Left ventricle myocardium inferior (tissue), 1 donor: ENCODE results near the gene GTPBP2. TPM values are rescaled to one million over a fixed set of nuclear protein-coding genes. Genes with fewer than 3 reads are reported as not detected.
A peak's percentile ranks its signal among the peaks of the same experiment; 100 is the strongest.

ENCODE experiments used
- DNase-seq: peaks from one replicate; pipeline ENCODE4 v3.0.0-alpha.2; 2020
- H3K27ac ChIP-seq: fragments of 200-600 bp; replicated peaks from 2 replicates; pipeline ENCODE4 v1.8.0; 2021
- H3K27me3 ChIP-seq: fragments of 200-600 bp; 2 replicates; pipeline ENCODE4 v1.8.0; 2021; ENCODE audit warnings: low read depth
- H3K36me3 ChIP-seq: fragments of 200-600 bp; 2 replicates; pipeline ENCODE4 v1.8.0; 2021
- H3K4me1 ChIP-seq: fragments of 200-600 bp; 2 replicates; pipeline ENCODE4 v1.8.0; 2021
- H3K4me3 ChIP-seq: fragments of 200-600 bp; 2 replicates; pipeline ENCODE4 v1.8.0; 2021; ENCODE audit warnings: mild to moderate bottlenecking, moderate library complexity
- H3K9me3 ChIP-seq: fragments of 200-600 bp; replicated peaks from 2 replicates; pipeline ENCODE4 v1.8.0; 2021
- intact Hi-C: fragments of 100-400 bp; cut with micrococcal nuclease; formaldehyde crosslinking; loops from one replicate; pipeline ENCODE4 v1.11.0; 2022
- total RNA-seq: library from RNA; stranded (reverse); fragmentation: NEBNext Ultra II Directional; extraction: Animal tissue kit (Norgen Biotek cat#: 25700); gene quantifications from one replicate; pipeline ENCODE4 v1.2.1, GENCODE V29; 2021
- TF ChIP-seq, protein P1 (sequence below): fragments of 200-600 bp; IDR thresholded peaks from 2 replicates; pipeline ENCODE4 v1.8.0; 2021; ENCODE audit warnings: antibody characterized with exemption, mild to moderate bottlenecking, borderline replicate concordance
- donor health status: DM: no; HTN: yes; CAD: no; lungs with severe emphysema.

Gene GTPBP2
- total RNA-seq, 1 donor from 2014 or later = 27.1 TPM

DNA sequence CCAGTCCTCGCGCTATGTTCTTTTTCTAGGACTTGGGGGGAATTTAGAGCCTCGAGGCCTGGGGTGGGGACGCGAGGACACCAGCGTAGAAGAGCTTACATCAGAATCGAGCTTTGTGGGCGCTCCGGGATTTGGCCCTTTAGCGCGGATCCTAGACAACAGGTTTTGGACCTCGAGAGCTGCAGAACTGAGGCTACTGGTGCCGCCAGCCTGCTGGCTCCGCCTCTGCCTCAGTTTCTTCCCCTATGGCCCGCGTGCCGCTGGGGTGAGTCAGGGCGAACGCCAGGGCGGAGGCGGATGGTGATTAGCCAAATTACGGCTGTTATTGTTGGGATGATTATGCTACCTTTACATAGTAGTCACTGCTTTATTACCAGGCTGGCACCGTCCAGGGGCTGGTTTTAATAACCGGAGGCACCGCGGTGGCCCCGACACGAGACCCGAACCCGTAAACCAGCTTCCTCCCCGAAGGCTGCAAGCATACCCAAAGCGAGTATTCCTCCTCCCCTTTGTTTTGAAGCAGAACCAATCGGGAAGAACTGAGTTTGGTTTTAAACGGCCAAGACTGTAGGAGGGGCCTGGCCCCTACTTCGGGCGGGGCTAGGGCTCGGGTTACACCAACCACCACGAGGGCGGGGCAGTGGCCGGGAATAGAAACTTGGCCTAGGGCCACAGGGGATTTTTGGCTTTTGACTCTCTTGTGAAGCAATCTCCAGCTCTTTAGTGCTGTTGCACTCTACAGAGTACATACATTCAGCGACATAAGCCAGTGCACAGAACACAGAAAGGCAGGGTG is 639 bp upstream of the GTPBP2 start:
- TF ChIP-seq, protein P1, sequence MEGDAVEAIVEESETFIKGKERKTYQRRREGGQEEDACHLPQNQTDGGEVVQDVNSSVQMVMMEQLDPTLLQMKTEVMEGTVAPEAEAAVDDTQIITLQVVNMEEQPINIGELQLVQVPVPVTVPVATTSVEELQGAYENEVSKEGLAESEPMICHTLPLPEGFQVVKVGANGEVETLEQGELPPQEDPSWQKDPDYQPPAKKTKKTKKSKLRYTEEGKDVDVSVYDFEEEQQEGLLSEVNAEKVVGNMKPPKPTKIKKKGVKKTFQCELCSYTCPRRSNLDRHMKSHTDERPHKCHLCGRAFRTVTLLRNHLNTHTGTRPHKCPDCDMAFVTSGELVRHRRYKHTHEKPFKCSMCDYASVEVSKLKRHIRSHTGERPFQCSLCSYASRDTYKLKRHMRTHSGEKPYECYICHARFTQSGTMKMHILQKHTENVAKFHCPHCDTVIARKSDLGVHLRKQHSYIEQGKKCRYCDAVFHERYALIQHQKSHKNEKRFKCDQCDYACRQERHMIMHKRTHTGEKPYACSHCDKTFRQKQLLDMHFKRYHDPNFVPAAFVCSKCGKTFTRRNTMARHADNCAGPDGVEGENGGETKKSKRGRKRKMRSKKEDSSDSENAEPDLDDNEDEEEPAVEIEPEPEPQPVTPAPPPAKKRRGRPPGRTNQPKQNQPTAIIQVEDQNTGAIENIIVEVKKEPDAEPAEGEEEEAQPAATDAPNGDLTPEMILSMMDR = no peak
- H3K4me3 ChIP-seq = peak overlapping the region; percentile 99
- intact Hi-C loops = no loop called here

DNA sequence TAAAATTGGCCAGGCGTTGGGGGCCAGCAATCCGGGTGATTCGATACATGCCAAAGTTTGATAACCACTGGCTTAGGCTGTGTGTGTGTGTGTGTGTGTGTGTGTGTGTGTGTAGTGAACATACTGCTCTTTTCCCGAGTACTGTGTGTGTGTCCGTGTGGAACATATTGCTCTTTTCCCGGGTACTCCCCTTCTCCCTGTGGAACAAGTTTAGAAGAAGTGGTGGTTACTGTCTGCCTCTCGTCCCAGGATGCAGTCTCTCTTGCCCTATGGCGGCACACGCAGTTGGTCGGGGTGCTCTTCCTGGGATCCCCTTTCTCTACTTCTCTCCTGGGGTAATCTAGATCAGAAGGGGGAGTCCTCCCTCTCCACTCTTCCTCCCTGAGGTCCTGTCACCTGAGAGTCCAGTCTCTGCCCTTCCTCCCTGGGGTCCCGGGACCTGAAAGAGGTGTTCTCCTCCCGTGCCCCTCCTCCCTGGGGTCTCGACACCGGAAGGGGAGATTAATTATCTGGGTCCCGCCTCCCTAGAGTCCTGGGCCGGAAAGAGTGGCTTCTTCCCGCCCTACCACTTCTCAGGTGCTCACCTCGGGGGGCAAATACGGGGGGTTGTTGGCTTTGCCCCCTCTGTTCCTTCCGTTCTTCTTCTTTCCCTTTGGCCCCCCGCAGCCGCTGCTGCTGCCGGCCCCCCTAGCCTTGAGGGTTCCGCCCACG is 516 bp downstream of the GTPBP2 start:
- Histone ChIP-seq H3K9me3 (no peaks in the 10 kb centered on the region), H3K4me1 (peaks cover 47% of the 10 kb centered on the region), H3K36me3 (peaks cover 29% of the 10 kb centered on the region), H3K27ac (peak overlapping the region; percentile 99), H3K4me3 (peak overlapping the region; percentile 99), H3K27me3 (no peaks in the 10 kb centered on the region)
- intact Hi-C loops = no loop called here
- TF ChIP-seq, protein P1 = no peak
- DNase-seq = peak; percentile 31

More for the DNA sequence above, 639 bp upstream of the GTPBP2 start:
- Histone ChIP-seq H3K4me1 (peaks cover 47% of the 10 kb centered on the region), H3K27ac (peak overlapping the region; percentile 99), H3K36me3 (peaks cover 18% of the 10 kb centered on the region), H3K9me3 (no peaks in the 10 kb centered on the region), H3K27me3 (no peaks in the 10 kb centered on the region)
- peak; percentile 96 for DNase-seq

DNA sequence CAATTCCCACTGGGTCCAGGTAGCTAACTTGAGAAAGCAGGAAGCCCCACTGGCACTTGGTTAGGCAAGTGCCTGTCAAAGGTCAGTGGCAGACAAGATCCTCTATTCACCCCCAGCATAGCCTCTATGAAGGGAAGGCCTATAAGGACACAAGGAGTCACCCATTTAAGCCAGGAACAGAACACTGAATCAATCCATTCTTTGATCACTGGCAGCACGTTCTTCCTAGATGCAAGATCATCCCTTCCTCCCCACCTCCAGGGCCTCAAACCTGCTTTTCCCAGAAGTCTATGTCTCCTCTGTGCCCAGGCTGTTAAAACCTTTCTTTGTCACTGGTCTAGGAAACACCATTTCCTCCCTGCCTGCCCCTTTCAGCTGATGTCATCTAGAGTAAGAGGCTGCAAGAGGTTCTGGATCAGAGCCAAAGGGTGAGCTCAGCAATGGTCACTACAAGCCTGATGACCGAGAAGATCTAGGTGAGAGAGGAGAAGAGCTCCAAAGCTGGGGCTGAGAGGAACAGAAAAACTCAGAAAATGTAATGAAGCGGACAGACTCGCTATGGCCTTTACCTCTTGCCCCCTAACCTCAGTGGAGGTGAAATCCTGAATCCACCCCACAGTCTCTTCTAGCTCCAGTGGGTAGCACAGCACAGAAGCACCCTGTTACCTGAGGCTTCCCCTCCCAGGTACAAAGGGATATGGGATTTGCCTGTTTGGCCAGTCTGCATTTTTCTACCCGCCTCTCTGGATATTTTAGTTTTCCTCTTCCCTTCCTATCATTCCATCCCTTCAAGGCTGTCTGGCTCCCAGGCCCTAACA is 1.8 kb downstream of the GTPBP2 start:
- intact Hi-C loops = no loop called here
- Histone ChIP-seq H3K36me3 (peaks cover 43% of the 10 kb centered on the region), H3K4me3 (peak overlapping the region; percentile 99), H3K4me1 (peaks cover 47% of the 10 kb centered on the region), H3K9me3 (no peaks in the 10 kb centered on the region), H3K27ac (peak overlapping the region; percentile 99), H3K27me3 (no peaks in the 10 kb centered on the region)
- peak; percentile 65 for DNase-seq
- TF ChIP-seq, protein P1 = no peak

DNA sequence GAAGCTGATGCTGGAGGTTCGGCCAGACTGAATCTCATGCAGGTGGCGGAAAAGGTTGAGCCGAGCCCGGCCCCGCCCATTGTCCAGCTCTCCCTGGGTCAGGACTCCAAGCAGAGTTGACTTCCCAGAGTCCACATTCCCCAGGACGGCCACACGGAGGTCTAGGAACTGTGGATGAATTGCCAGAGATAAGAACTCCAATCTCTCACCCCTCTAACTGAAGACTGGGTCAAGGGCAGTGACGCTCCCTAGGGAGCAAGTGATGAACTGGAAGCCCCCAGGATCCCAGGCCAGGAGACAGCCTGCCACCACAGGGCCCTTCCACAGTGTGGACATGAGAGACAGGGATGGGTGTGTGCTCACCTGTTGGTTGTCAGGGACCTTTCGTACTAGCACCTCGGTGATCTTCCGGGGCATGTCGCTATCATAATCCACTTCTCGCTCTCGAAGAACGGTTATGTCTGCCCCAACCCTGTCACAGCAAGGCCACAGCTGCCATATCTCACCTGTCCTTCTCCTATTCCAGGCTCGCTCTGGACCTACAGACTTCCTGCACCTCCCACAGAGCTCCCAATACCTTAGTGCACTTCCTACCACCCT is 3.6 kb downstream of the GTPBP2 start:
- Histone ChIP-seq H3K4me3 (no peak overlapping the region), H3K36me3 (peaks cover 60% of the 10 kb centered on the region), H3K4me1 (peaks cover 39% of the 10 kb centered on the region), H3K27me3 (no peaks in the 10 kb centered on the region), H3K9me3 (no peaks in the 10 kb centered on the region), H3K27ac (no peak overlapping the region)
- TF ChIP-seq, protein P1 = no peak
- intact Hi-C loops = no loop called here
- DNase-seq = no peak

DNA sequence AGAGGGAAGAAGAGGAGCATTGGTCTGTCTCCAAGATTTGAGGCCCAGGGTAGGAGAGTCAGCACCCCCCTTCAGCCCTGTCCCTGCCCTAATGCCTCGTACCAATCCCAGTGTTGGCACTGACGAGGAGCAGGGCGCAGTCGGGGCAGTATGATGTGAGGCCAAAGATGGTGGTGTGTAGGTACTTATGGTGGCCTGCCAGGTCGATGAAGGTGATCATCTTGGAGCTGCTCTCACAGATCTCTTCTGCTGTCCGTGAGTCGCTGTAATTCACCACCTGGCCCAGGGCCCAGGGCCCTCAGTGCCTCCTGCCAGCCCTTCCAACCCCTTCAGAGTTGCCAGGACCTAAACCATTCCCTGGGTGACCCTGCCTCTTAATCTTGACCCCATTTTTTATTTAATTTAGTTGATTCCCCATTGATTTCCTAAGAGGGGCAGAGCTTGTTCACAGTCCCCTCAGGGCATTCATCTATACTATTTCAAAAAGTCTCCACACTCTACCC is 4.2 kb downstream of the GTPBP2 start:
- Histone ChIP-seq H3K4me1 (peaks cover 34% of the 10 kb centered on the region), H3K36me3 (peaks cover 66% of the 10 kb centered on the region), H3K27ac (no peak overlapping the region), H3K4me3 (no peak overlapping the region), H3K9me3 (no peaks in the 10 kb centered on the region), H3K27me3 (no peaks in the 10 kb centered on the region)
- no peak for DNase-seq
- intact Hi-C loops = no loop called here
- TF ChIP-seq, protein P1 = no peak
